ENCODE measurements around the gene MYO1B. TPM values are rescaled to one million over a fixed set of nuclear protein-coding genes. Genes with fewer than 3 reads are reported as not detected.

MYO1B gene
- total and polyA plus RNA-seq, 2 of the 8 experiments (the other 6 are each of a cell fraction or from before 2014, with no cell fraction given): 15.5 to 61.2 TPM

- Histone ChIP-seq H4K5ac (ENCODE audit: insufficient read length, low read depth, low read length) (no peak overlapping the region), H3K23ac (ENCODE audit: insufficient read length) (no peak overlapping the region), H4K91ac (replicated peaks; ENCODE audit: insufficient read length, low read length) (no peak overlapping the region), H3K79me2 (ENCODE audit: control insufficient read depth in 1 of 2, insufficient read depth in 2 of 2, low read length in 2 of 2) (no peaks in the 10 kb centered on the region), H3K4ac (replicated peaks; ENCODE audit: insufficient read length, low read depth, low read length) (peak overlapping the region; percentile 90), H3K4me1 (replicated peaks in 1 of 4; ENCODE audit: control insufficient read depth in 3 of 4, insufficient read depth in 4 of 4, low read length in 3 of 4) (no peaks in the 10 kb centered on the region), H2BK20ac (ENCODE audit: low read length) (no peak overlapping the region), H3K4me3 (ENCODE audit: extremely low read depth in 1 of 4, insufficient read depth in 2 of 4, low read depth in 3 of 4, low read length in 4 of 4) (no peak overlapping the region), H3K27ac (ENCODE audit: low read depth, low read length) (no peak overlapping the region), H4K20me1 (replicated peaks in 1 of 2; ENCODE audit: control insufficient read depth in 1 of 2, insufficient read depth in 2 of 2, low read length in 2 of 2) (no peaks in the 10 kb centered on the region), H2AK5ac (ENCODE audit: low read depth, low read length) (no peak overlapping the region), H2AFZ (ENCODE audit: low read length) (peak overlapping the region; percentile 62; the same call in 1 of the 2 replicates), H3K56ac (replicated peaks; ENCODE audit: insufficient read length, low read depth, low read length) (no peak overlapping the region), H3K27me3 (replicated peaks in 1 of 4; ENCODE audit: control insufficient read depth in 3 of 4, extremely low read depth in 1 of 4, insufficient read depth in 3 of 4, low read length in 3 of 4) (no peaks in the 10 kb centered on the region), H3K4me2 (ENCODE audit: insufficient read depth in 1 of 2, low read depth in 2 of 2, low read length in 2 of 2) (no peak overlapping the region), H2BK5ac (ENCODE audit: low read depth, low read length) (no peak overlapping the region), H2BK15ac (ENCODE audit: low read length) (no peak overlapping the region), H2BK12ac (ENCODE audit: low read depth, low read length) (no peak overlapping the region), H3K79me1 (ENCODE audit: low read depth, low read length) (no peaks in the 10 kb centered on the region; the same call in 1 of the 2 replicates), H4K8ac (ENCODE audit: extremely low read depth, insufficient read depth, low read length) (no peak overlapping the region), H3K14ac (ENCODE audit: insufficient read length) (no peak overlapping the region), H3K23me2 (ENCODE audit: low read depth, low read length) (no peaks in the 10 kb centered on the region), H3K18ac (ENCODE audit: extremely low read depth, low read length) (no peak overlapping the region), H3K9ac (replicated peaks in 1 of 4; ENCODE audit: extremely low read depth in 1 of 4, low read depth in 3 of 4, low read length in 3 of 4) (no peak overlapping the region), H2BK120ac (replicated peaks; ENCODE audit: low read depth, low read length) (no peak overlapping the region), H3K9me3 (ENCODE audit: insufficient read depth in 2 of 2, low read depth in 1 of 2, low read length in 1 of 2) (no peaks in the 10 kb centered on the region), H3K36me3 (ENCODE audit: control insufficient read depth in 2 of 4, insufficient read depth in 4 of 4, low read length in 3 of 4) (no peaks in the 10 kb centered on the region)
- ChIA-PET POLR2A (ENCODE audit: partially characterized antibody) (no interaction called here), CTCF (ENCODE audit: partially characterized antibody) (interaction anchor here (0.5 to 1.0 kb wide), 2 partner anchors 26 to 32 kb away, joined by 3 read pairs; no protein-coding TSS in a partner anchor)
- DNase-seq (ENCODE audit: low read depth in 1 of 2, low spot score in 2 of 2) (no peak), FAIRE-seq (no peak)
- 90% methylated on average over 14 of the region's 14 CpGs; no CpG with 5 or more reads in 1 of the 2 experiments for WGBS, 2 experiments (ENCODE audit: extremely low coverage in 1 of 2, insufficient coverage in 1 of 2, insufficient read length in 1 of 2, insufficient replicate concordance in 2 of 2, low coverage in 1 of 2, low lambda C conversion rate in 2 of 2, missing lambda C conversion rate in 1 of 2)
- no peak for TF ChIP-seq RXRA (IDR thresholded peaks at IDR 0.05; ENCODE audit: insufficient read depth, low read depth, low read length)
- no peak for TF ChIP-seq CHD1 (IDR thresholded peaks at IDR 0.05; ENCODE audit: low read depth, low read length)
- no peak for TF ChIP-seq TBP (IDR thresholded peaks at IDR 0.05; ENCODE audit: low read depth, low read length)
- TF ChIP-seq HDAC6 (IDR thresholded peaks at IDR 0.05; ENCODE audit: low read depth, low read length): no peak
- TF ChIP-seq ZNF274 (IDR thresholded peaks at IDR 0.05; ENCODE audit: borderline replicate concordance, extremely low read depth, low read length): no peak
- no peak for TF ChIP-seq E2F6 (IDR thresholded peaks at IDR 0.05)
- TF ChIP-seq RBBP5 (IDR thresholded peaks at IDR 0.05; ENCODE audit: borderline replicate concordance, low read depth, low read length): no peak
- TF ChIP-seq SIRT6 (IDR thresholded peaks at IDR 0.05; ENCODE audit: low read length): no peak
- TF ChIP-seq GABPA (IDR thresholded peaks at IDR 0.05; ENCODE audit: borderline replicate concordance, insufficient read depth, low read length): no peak
- TF ChIP-seq EGR1 (IDR thresholded peaks at IDR 0.05; ENCODE audit: borderline replicate concordance, low read depth, low read length): no peak
- no peak for TF ChIP-seq SP4 (IDR thresholded peaks at IDR 0.05; ENCODE audit: low read length)
- TF ChIP-seq, protein P1, sequence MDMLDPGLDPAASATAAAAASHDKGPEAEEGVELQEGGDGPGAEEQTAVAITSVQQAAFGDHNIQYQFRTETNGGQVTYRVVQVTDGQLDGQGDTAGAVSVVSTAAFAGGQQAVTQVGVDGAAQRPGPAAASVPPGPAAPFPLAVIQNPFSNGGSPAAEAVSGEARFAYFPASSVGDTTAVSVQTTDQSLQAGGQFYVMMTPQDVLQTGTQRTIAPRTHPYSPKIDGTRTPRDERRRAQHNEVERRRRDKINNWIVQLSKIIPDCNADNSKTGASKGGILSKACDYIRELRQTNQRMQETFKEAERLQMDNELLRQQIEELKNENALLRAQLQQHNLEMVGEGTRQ (IDR thresholded peaks at IDR 0.05; ENCODE audit: low read length): no peak
These were observed 196.5 kb downstream of the MYO1B start for GRCh38 chr2:191441496-191442214.

All from H1 (cell line).